ENCODE data around the gene CBX4.

- no peak for TF ChIP-seq CTCF (IDR thresholded peaks at IDR 0.05)
- peak in 1 of 2 donors; percentile 39 for TF ChIP-seq POLR2A (IDR thresholded peaks at IDR 0.05)
Measured at GRCh38 chr17:79814974-79815835, 24.0 kb downstream of the CBX4 start.

All from thyroid gland (tissue), 4 donors.